GM08714 (cell line): ENCODE data around the gene FCAMR.
A peak's percentile ranks its signal among the peaks of the same experiment; 100 is the strongest.

ENCODE experiments used
- H3K4me3 ChIP-seq: fragments of 200-500 bp; sonication (Bioruptor generic); 2 replicates; pipeline ENCODE4 v1.5.1; 2014; ENCODE audit warnings: mild to moderate bottlenecking, low read length, inconsistent platforms
- ZNF274 ChIP-seq: IDR thresholded peaks from 2 replicates; pipeline ENCODE4 v1.6.1; 2012; ENCODE audit warnings: mild to moderate bottlenecking, low read depth, low read length

FCAMR gene

DNA sequence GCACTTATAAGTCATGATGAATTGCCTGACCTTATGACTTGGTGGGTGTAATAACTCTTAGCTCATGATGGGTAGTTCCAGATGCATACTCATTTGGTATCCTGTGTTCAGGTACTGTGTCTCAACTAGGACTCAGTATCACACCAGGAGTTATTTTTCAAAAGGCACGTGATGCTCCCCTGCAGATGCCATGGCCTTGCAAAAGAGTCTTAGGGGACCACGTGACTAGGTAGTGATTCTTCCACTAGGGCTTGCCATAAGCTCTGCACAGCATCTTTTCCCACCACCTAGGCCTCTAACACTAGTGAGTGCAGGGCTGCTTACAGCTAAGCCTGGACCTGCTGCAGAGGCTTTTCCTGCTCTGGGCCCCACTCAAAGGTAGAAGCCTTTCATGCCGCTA, 3.9 kb upstream of the FCAMR start:
- H3K4me3 ChIP-seq: no peak overlapping the region
- TF ChIP-seq ZNF274: no peak

DNA sequence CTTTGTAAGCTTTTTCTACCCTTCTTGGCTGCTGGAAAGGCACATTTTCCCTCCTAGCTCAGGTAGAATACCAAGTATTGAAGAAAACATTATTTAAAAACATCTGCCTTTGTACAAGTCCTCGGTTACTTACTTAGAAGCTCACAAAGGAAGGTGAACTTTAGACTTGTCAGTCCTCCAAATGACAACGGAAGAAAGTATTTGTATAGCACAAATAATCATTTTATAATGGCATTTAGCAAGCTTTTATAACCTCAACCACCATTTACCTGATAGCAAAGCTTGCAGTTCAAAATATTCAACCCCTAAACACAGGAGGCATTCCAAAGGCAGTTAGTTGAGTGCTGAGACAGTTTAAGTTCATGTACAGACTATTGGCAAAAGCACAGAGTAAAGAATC, 2.5 kb upstream of the FCAMR start:
- H3K4me3 ChIP-seq: no peak overlapping the region
- no peak for TF ChIP-seq ZNF274

DNA sequence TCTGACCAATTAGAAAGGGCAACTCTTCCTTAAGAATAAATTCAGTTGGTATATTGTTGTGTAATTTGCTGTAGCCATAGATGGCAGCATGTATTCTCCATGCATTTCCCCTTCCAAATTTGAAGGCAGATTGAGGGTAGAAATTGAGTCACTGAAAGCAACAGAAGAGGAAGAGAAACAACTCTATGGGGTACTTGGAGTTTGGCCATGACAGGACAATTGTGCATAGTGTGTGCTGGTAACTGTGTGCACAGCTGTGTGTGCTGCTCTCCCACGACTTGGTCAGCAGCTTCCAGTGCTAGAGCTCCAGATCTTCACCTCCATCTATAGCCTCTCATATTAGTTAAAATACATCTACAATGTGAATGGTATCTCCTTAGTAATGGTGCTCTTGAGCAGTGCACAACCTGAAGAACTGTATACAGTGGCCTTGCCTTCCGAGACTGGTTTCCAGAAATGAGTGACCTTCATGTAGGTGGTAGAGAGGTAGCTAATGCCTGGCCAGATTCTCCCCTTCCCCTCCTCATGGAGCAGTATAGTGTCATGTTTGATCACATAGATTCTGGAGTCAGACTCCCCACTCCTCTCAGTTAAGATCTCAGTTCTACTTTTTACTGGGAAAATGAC, 882 bp upstream of the FCAMR start:
- H3K4me3 ChIP-seq: no peak overlapping the region; the same call in 1 of the 2 replicates
- no peak for TF ChIP-seq ZNF274

DNA sequence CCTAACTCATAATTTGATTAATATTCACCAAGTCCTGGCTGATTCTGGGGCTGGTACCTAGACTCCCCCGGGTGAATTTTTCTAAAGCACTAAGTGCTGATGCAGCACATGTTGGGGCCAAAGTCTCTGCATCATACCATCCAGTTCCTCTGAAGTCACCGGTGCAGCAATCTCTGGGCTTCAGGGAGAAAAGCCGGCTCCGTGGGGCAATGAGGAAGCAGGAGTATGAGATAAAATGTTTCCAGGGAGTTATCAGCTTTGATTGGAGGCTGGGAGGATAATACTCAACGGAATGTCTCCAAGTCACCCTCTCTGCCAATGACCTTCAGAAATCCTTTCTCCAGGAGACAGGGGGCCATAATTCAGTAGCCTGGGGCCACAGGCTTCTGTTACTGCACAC, 1.2 kb downstream of the FCAMR start:
- no peak for TF ChIP-seq ZNF274
- H3K4me3 ChIP-seq: no peak overlapping the region

DNA sequence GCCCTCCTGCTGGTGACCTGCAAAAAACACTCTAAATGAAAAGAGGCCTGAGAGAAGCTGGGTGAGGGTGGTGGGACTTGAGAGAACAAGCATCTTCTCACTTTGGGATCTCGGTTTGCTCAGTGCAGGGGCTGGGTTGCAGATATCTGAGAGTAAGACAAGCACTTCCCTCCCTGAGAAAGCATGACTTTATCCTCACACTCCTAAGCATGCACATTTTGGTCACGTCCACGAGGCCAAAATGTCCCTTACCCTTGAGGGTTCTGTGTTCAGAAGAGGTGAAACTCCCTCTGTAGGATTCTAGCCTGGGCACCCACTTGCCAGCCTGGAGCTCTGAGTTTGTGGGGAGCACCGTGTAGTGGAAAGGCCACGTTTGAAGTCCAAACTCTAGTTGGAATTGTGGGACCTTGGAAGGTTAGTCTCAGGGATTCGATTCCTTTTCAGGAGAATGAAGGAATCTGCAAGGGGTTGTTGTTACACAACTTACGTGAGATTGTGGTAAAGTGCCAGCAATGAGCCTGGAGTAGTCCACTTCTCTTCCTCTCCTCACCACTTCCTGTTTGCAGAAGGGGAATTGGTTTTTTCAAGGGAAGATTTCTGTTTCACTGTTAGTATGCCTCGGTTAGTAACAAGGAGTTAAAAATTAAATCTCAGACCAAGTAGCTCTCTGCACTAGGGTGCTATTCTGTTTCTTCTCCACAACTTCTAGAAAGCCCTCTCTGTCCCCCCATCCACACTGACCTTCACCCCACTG, 3.0 kb downstream of the FCAMR start:
- TF ChIP-seq ZNF274: no peak
- peak overlapping the region; percentile 27; the same call in 1 of the 2 replicates for H3K4me3 ChIP-seq

DNA sequence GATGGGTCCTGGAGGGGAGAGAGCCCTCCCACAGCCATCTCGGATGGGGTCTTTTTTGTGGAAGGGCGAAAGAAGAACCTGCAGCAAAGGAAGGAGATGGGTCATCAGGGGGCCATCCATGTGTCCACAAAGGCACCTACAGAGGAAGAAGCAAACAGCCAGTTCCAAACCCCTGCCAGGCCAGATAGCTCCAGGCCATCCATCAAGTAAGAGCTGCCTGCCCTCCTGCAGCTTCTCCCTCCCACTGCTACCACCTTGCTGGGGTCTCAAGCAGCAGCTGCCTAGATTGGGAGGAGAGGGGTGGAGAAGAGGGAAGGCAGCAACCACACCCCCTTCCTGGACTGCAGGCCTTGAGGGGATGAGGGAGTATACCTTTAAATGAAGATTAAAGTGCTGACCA, 4.5 kb downstream of the FCAMR start:
- no peak overlapping the region for H3K4me3 ChIP-seq
- no peak for TF ChIP-seq ZNF274

DNA sequence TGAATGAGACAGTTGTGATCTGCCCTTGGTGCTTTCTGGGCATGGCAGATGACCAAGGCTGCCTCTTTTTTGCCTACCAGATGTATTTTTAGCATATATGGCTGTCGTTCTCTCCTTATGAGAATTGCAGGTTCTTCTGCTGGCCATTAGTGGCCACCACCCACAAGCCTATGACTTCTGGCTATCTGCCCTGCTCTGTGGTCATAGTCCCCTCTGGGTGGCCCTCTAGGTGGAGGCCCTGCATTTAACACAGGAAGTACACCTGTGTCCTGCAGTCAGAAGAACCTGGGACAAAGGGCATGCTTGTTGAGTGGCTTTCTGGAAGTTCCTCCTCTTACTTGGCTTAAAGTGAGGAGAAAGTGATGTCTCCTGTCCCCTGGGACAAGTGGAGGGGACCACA, 6.5 kb downstream of the FCAMR start:
- no peak for TF ChIP-seq ZNF274
- H3K4me3 ChIP-seq: no peak overlapping the region

DNA sequence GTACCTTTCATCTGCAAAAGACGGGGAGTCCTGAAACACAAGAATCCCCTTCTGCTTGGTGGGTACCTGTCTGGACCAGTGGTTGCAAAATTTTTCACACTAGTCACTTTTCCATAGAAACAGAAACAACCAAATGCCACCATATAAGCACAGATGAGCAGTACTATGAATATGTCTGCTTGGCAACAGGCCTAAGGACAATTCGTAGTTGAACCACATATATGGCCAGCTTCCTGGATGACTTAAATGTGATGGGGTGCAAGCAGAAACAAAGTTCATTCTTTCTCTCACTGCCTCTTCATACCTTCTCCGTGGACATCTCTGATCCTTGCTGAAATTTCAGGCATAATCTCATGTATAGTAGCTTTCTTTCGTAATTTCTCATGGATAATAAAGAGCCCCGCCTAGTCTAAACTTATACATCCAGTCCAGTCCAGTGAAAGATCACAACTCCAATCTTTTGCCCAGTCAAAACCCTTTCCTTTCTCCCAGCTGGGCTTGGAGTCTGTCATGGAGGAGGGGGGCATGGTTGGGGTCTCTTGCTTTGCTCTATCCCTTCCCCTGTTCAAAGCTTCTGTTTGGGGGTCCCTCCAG, 7.0 kb downstream of the FCAMR start:
- TF ChIP-seq ZNF274: no peak
- no peak overlapping the region for H3K4me3 ChIP-seq

DNA sequence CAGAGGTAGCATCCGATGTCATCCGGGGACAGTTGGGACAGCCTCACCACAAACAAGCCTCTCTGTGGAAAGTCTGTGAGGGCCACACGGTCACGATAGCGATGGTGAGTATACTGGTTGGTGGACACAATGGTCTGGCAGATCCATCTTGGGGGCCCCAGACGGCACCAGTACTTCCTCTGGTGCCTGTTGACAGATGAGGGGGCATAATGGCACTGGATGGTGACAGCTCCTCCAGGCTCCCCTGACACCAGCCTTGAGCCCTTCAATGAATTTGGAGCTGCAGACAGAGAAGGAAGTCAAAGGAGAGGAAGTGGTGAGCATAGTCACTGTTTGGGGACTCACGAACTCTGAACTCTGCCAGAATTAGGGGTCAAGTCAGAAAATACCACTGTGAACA, 8.0 kb downstream of the FCAMR start:
- no peak for TF ChIP-seq ZNF274

DNA sequence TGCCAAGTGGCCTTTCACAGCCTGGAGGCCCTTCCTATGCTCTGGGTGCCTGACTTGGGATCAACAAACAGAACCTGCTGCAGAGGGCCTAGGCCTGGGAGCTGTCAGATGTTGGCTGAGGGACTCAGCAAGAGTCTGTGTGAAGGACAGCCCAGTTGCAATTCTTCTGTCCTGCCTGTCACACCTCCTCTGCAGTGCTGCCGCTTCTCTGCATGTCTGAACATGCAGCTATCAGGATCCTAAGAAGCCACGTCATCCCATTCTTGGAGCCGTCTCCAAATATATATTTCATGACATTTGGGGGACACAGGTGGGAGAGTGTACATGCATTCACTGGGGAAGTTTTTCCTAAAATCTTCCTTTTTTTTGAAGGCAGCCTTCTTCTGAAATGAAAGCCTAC, 8.6 kb downstream of the FCAMR start:
- H3K4me3 ChIP-seq: no peak overlapping the region
- TF ChIP-seq ZNF274: no peak

More for the DNA sequence above, 8.0 kb downstream of the FCAMR start:
- no peak overlapping the region for H3K4me3 ChIP-seq

DNA sequence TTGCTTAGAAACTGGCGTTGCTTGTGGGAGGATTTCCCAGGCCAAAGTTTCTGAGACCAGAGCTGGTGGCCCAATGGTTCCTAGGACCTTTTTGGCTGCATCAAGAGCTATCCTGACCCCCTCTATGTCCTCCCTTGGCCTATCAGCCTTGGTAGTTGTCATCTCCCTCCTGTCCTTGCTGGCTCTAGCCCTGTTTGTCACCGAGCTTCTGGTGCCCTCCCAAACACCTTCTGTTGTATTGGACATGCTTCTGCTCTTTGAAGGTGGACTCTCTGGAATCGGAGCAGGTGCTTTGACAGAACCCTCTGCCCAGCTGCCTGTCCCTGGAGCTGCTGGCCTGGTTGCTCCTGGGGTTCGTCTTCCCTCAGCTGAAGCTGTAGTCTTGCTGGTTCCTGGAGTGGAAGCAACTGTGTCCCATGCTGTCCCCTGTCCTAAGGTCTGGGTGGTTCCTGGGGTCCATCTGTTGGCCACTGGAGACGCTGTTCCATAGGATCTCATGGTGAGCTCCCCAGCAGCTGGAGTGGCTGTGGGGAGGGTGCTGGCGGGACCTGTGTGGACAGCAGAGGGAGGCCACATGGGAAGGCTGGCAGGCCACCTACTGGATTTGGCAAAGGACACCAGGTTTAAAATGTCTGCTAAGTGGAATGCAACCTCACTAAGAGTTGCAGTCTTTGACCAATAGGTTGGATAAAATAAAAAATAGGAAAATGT, 9.4 kb downstream of the FCAMR start:
- no peak overlapping the region for H3K4me3 ChIP-seq
- TF ChIP-seq ZNF274: no peak

DNA sequence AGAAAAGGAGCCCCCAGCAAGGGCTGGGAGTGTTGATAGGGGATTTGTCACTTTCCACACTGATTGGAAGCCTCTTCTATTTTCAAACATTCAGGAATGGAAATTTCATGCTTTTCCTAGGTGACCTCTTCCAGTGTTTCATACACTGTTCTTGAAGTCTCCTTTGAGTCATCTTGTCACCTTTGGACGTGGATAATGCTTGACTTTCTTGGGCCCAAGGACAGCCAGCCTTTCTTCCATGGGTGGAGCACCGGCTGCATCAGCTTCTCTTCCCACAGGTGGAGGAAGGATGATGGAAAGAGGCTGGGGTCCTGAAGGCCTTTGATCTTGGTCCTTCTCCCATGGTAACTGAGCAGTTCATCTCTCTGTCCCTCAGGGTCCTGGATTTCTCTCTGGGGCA, 12.1 kb downstream of the FCAMR start:
- no peak for TF ChIP-seq ZNF274

DNA sequence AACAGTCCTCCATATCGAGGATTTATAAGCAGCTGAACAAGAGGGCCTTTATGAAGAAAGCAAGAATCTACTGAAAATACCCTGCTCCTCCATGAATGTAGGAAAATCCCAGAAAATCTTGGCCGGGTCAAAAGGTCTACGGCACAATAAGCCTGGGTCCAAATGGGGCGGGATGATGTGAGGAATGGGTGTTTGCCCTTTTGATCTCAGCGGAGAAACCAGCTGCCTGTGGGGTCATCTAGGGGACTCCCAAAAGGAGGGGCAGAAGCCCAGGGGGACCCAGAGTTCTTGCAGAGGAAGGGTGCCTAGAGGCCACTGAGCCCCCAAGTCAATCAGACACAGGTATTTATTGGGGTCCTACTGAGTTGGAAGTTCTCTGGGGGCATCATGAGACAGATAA, 12.6 kb downstream of the FCAMR start:
- H3K4me3 ChIP-seq: no peak overlapping the region
- TF ChIP-seq ZNF274: no peak

More for the DNA sequence above, 12.1 kb downstream of the FCAMR start:
- no peak overlapping the region for H3K4me3 ChIP-seq
